ENCODE data around the gene PUM1. TPM values are rescaled to one million over a fixed set of nuclear protein-coding genes. Genes with fewer than 3 reads are reported as not detected.

Gene PUM1
- total and polyA plus RNA-seq, 2 donors (not counting 3 experiments of a cell fraction or from before 2014, with no cell fraction given): 94.7 to 124 TPM

DNA sequence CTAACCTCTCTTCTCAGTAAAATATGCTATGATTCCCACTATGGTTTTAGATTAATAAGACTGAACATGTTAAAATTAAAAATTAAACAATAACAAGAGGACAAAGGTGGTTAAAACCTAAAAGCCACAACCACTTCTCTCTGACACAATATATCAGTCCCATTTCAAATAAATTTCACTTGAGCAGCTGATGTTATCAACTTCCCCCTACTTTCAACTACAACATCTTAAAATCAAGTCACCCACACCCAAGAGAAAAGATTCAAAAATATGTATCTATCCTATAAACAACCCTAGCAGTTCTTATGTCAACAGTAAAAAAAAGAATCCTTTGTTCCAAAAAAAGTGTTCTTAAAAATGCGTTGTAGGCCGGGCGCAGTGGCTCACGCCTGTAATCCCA lies 7.5 kb downstream of the PUM1 start:
- dilution Hi-C loops (cut with MboI; ENCODE audit: extremely low pct_ligation_motif_present, low sequenced_read_pairs): no loop called here
- ChIA-PET POLR2A (no interaction called here), CTCF (no interaction called here)
- Histone ChIP-seq H4K20me1 (replicated peaks; ENCODE audit: control insufficient read depth, extremely low read depth, insufficient read depth, low read length) (peaks cover 20% of the 10 kb centered on the region), H3K4me3 (replicated peaks in 1 of 3; ENCODE audit: insufficient read depth in 1 of 3, low read depth in 1 of 3, low read length in 3 of 3) (no peak overlapping the region), H3K9me3 (replicated peaks; ENCODE audit: control insufficient read depth, insufficient read depth, low read length) (no peaks in the 10 kb centered on the region), H2AFZ (ENCODE audit: low read depth, low read length) (no peak overlapping the region), H3K27me3 (ENCODE audit: control insufficient read depth in 2 of 2, insufficient read depth in 2 of 2, low read length in 2 of 2) (no peaks in the 10 kb centered on the region), H3K9ac (replicated peaks; ENCODE audit: extremely low read depth, insufficient read depth, low read length) (no peak overlapping the region), H3K4me1 (ENCODE audit: control insufficient read depth, extremely low read depth, insufficient read depth, low read length) (peaks cover 8% of the 10 kb centered on the region), H3K4me2 (ENCODE audit: insufficient read depth, low read length) (no peak overlapping the region), H3K36me3 (ENCODE audit: control insufficient read depth in 2 of 2, extremely low read depth in 1 of 2, insufficient read depth in 2 of 2, low read length in 2 of 2) (peaks cover 11 to 20% of the 10 kb centered on the region in 2 experiments), H3K27ac (ENCODE audit: insufficient read depth, low read depth, low read length) (no peak overlapping the region), H3K9me1 (replicated peaks; ENCODE audit: control insufficient read depth, extremely low read depth, insufficient read depth, low read length) (no peaks in the 10 kb centered on the region), H3K79me2 (ENCODE audit: control insufficient read depth, insufficient read depth, low read length) (peaks cover 99% of the 10 kb centered on the region)
- FAIRE-seq (no peak), DNase-seq (ENCODE audit: low read depth, low spot score) (no peak)
- intact Hi-C loops (cut with micrococcal nuclease): no loop called here
- TF ChIP-seq POLR2A (IDR thresholded peaks at IDR 0.05; ENCODE audit: low read depth, low read length): no peak
- TF ChIP-seq GATA2 (IDR thresholded peaks at IDR 0.05; ENCODE audit: insufficient read depth, insufficient read length, low read depth, low read length): no peak
- TF ChIP-seq EZH2 (IDR thresholded peaks at IDR 0.05; ENCODE audit: borderline replicate concordance, low read depth, low read length, severe bottlenecking): no peak
- no peak for TF ChIP-seq FOS (IDR thresholded peaks at IDR 0.05; ENCODE audit: borderline replicate concordance, insufficient read depth, low read length)
- no peak for TF ChIP-seq MYC (IDR thresholded peaks at IDR 0.05; ENCODE audit: low read depth, low read length)
- TF ChIP-seq JUN (IDR thresholded peaks at IDR 0.05; ENCODE audit: borderline replicate concordance, insufficient read depth, insufficient read length, low read depth): no peak
- no peak for TF ChIP-seq POLR2AphosphoS5 (IDR thresholded peaks at IDR 0.05; ENCODE audit: insufficient read depth, low read depth, low read length)
- TF ChIP-seq MAX (IDR thresholded peaks at IDR 0.05; ENCODE audit: insufficient read depth, insufficient read length): no peak
- TF ChIP-seq, protein P1, sequence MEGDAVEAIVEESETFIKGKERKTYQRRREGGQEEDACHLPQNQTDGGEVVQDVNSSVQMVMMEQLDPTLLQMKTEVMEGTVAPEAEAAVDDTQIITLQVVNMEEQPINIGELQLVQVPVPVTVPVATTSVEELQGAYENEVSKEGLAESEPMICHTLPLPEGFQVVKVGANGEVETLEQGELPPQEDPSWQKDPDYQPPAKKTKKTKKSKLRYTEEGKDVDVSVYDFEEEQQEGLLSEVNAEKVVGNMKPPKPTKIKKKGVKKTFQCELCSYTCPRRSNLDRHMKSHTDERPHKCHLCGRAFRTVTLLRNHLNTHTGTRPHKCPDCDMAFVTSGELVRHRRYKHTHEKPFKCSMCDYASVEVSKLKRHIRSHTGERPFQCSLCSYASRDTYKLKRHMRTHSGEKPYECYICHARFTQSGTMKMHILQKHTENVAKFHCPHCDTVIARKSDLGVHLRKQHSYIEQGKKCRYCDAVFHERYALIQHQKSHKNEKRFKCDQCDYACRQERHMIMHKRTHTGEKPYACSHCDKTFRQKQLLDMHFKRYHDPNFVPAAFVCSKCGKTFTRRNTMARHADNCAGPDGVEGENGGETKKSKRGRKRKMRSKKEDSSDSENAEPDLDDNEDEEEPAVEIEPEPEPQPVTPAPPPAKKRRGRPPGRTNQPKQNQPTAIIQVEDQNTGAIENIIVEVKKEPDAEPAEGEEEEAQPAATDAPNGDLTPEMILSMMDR (IDR thresholded peaks at IDR 0.05; ENCODE audit: extremely low read depth in 1 of 2, insufficient read depth in 1 of 2, low read depth in 1 of 2, low read length in 2 of 2): no peak
- no TSS peak for BruUV-seq (replicated peaks)
